HCT116 (cell line): ENCODE measurements around the gene RNH1. TPM values are rescaled to one million over a fixed set of nuclear protein-coding genes. Genes with fewer than 3 reads are reported as not detected.

Experiments used
- ATAC-seq: fragments of 200-7000 bp; cut with Tn5 transposase; 2 replicates; pipeline ENCODE4 v1.9.1; 2020; ENCODE audit warnings: mild to moderate bottlenecking, moderate library complexity
- BruUV-seq: library from RNA; stranded (reverse); fragments of 400-500 nt; replicated peaks from 2 replicates; lab custom pipeline; 2021; lab: Mats Ljungman, UMichigan
- CTCF ChIA-PET: fragments of 300-600 bp; sonication (Branson Sonifier 250); formaldehyde crosslinking; loops from one replicate; lab custom pipeline; 2021; ENCODE audit warnings: antibody characterized with exemption; lab: Charles Lee
- POLR2A ChIA-PET: fragments of 300-600, 350-600 bp; sonication (Branson Sonifier 250); formaldehyde crosslinking; loops from one replicate; lab custom pipeline; 2021; ENCODE audit warnings: antibody characterized with exemption; lab: Charles Lee
- RAD21 ChIA-PET, 2 experiments: fragments of 300-600 bp; sonication (Branson Sonifier 250); formaldehyde crosslinking; loops; one replicate each; lab custom pipeline; 2023; ENCODE audit warnings: low total read pairs in 2 of 2; ENCODE audit not compliant: uncharacterized antibody in 2 of 2, unreplicated experiment in 2 of 2, low non-redundant PET in 1 of 2; lab: Charles Lee
- DNase-seq: peaks from one replicate; pipeline ENCODE4 v3.0.0-alpha.2; 2010; ENCODE audit warnings: low read depth, low spot score
- H2AFZ ChIP-seq: fragments of 200-600 bp; shearing (Covaris generic), sonication (generic); 2 replicates; pipeline ENCODE4 v1.6.1; 2017; ENCODE audit warnings: low read depth, mixed run types, mixed read lengths, antibody characterized with exemption, low read length; ENCODE audit not compliant: poor library complexity, severe bottlenecking
- H3K27ac ChIP-seq: 2 replicates; pipeline ENCODE4 v1.5.1; 2012; ENCODE audit warnings: low read depth, low read length
- H3K27me3 ChIP-seq: fragments of 200-600 bp; sonication (generic); 2 replicates; pipeline ENCODE4 v1.6.1; 2016; ENCODE audit warnings: mixed run types, low read length, mixed read lengths; ENCODE audit not compliant: insufficient read depth
- H3K36me3 ChIP-seq, 2 experiments: fragments of 200-500 bp in 1 of 2; fragments of 200-600 bp in 1 of 2; sonication (Bioruptor generic) in 1 of 2; sonication (generic) in 1 of 2; 2 replicates each; pipeline versions ENCODE4 v1.5.1 to v1.6.1; 2014 to 2016; ENCODE audit warnings: low read length in 2 of 2, inconsistent platforms in 1 of 2, mixed read lengths in 1 of 2, mixed run types in 1 of 2; ENCODE audit not compliant: insufficient read depth in 2 of 2, control insufficient read depth in 1 of 2
- H3K4me1 ChIP-seq, 2 experiments: fragments of 200-600 bp in 1 of 2; sonication (generic) in 1 of 2; 2 replicates each; pipeline versions ENCODE4 v1.5.1 to v1.6.1; 2012 to 2017; ENCODE audit warnings: low read length in 2 of 2, inconsistent platforms in 1 of 2, mild to moderate bottlenecking in 1 of 2, mixed read lengths in 1 of 2, mixed run types in 1 of 2, moderate library complexity in 1 of 2; ENCODE audit not compliant: insufficient read depth in 2 of 2, control insufficient read depth in 1 of 2
- H3K4me2 ChIP-seq: fragments of 200-600 bp; sonication (generic); 2 replicates; pipeline ENCODE4 v1.6.1; 2017; ENCODE audit warnings: mixed run types, low read length, mixed read lengths
- H3K4me3 ChIP-seq, 2 experiments: fragments of 200-600 bp in 1 of 2; sonication (generic) in 1 of 2; replicated peaks in 1 of 2; 2 replicates each; pipeline ENCODE4 v1.5.1; 2011 to 2016; ENCODE audit warnings: low read length in 2 of 2, control low read depth in 1 of 2, low read depth in 1 of 2, mild to moderate bottlenecking in 1 of 2, mixed read lengths in 1 of 2, mixed run types in 1 of 2
- H3K79me2 ChIP-seq: fragments of 200-600 bp; sonication (generic); 2 replicates; pipeline ENCODE4 v1.6.1; 2017; ENCODE audit warnings: mild to moderate bottlenecking, mixed run types, low read length, moderate library complexity, mixed read lengths; ENCODE audit not compliant: insufficient read depth
- H3K9ac ChIP-seq: fragments of 200-600 bp; sonication (generic); 2 replicates; pipeline ENCODE4 v1.6.1; 2016; ENCODE audit warnings: low read length, mixed read lengths
- H3K9me2 ChIP-seq: fragments of 200-600 bp; sonication (generic), shearing (Covaris generic); 2 replicates; pipeline ENCODE4 v1.6.1; 2017; ENCODE audit warnings: mixed run types, mild to moderate bottlenecking, moderate library complexity; ENCODE audit not compliant: insufficient read depth
- H3K9me3 ChIP-seq, 2 experiments: fragments of 200-500 bp in 1 of 2; fragments of 200-600 bp in 1 of 2; sonication (Bioruptor generic) in 1 of 2; sonication (generic) in 1 of 2; 2 replicates each; pipeline ENCODE4 v1.6.1; 2014 to 2017; ENCODE audit warnings: low read length in 2 of 2, mixed read lengths in 2 of 2, inconsistent platforms in 1 of 2, low read depth in 1 of 2, mild to moderate bottlenecking in 1 of 2, mixed run types in 1 of 2, moderate library complexity in 1 of 2; ENCODE audit not compliant: control insufficient read depth in 1 of 2, insufficient read depth in 1 of 2
- H4K20me1 ChIP-seq: fragments of 200-600 bp; sonication (generic), shearing (Covaris generic); 2 replicates; pipeline ENCODE4 v1.6.1; 2017; ENCODE audit warnings: mixed run types, mild to moderate bottlenecking, moderate library complexity; ENCODE audit not compliant: insufficient read depth
- CEBPB ChIP-seq: IDR thresholded peaks from 2 replicates; pipeline ENCODE4 v1.6.1; 2012; ENCODE audit warnings: low read depth
- CTCF ChIP-seq, 3 experiments: fragments of 200-600 bp in 1 of 3; sonication (generic) in 1 of 3; IDR thresholded peaks in 2 of 3; conservative IDR thresholded peaks in 1 of 3; 2 replicates each; pipeline ENCODE4 v1.5.1; 2012 to 2017; ENCODE audit warnings: low read depth in 2 of 3, low read length in 2 of 3, antibody characterized with exemption in 1 of 3, borderline replicate concordance in 1 of 3, control low read depth in 1 of 3, mild to moderate bottlenecking in 1 of 3, mixed read lengths in 1 of 3, mixed run types in 1 of 3, moderate library complexity in 1 of 3; ENCODE audit not compliant: insufficient read depth in 1 of 3
- EGR1 ChIP-seq: IDR thresholded peaks from 2 replicates; pipeline ENCODE4 v1.6.1; 2012; ENCODE audit warnings: low read depth
- ELF1 ChIP-seq: IDR thresholded peaks from 2 replicates; pipeline ENCODE4 v1.6.1; 2012; ENCODE audit warnings: low read depth, borderline replicate concordance
- EZH2phosphoT487 ChIP-seq: fragments of 200-600 bp; IDR thresholded peaks from 2 replicates; pipeline ENCODE4 v1.6.1; 2018; ENCODE audit warnings: antibody characterized with exemption, borderline replicate concordance
- FOSL1 ChIP-seq: IDR thresholded peaks from 2 replicates; pipeline ENCODE4 v1.6.1; 2012; ENCODE audit warnings: low read depth
- MAX ChIP-seq: IDR thresholded peaks from 2 replicates; pipeline ENCODE4 v1.6.1; 2012
- POLR2A ChIP-seq: IDR thresholded peaks from 2 replicates; pipeline ENCODE4 v1.7.0; 2011; ENCODE audit warnings: borderline replicate concordance; ENCODE audit not compliant: insufficient read depth, insufficient read length; ENCODE audit errors: extremely low read depth
- RAD21 ChIP-seq: IDR thresholded peaks from 2 replicates; pipeline ENCODE4 v1.6.1; 2012; ENCODE audit warnings: low read depth, mild to moderate bottlenecking
- SIN3A ChIP-seq: IDR thresholded peaks from 2 replicates; pipeline ENCODE4 v1.6.1; 2012; ENCODE audit warnings: low read depth
- SP1 ChIP-seq: IDR thresholded peaks from 2 replicates; pipeline ENCODE4 v1.6.1; 2012; ENCODE audit warnings: low read depth
- YY1 ChIP-seq: IDR thresholded peaks from 2 replicates; pipeline ENCODE4 v1.6.1; 2011; ENCODE audit warnings: low read length, low read depth, moderate library complexity, mild to moderate bottlenecking; ENCODE audit not compliant: insufficient replicate concordance; ENCODE audit errors: extremely low read depth
- ZFX ChIP-seq: fragments of 450-650 bp; IDR thresholded peaks from 2 replicates; pipeline ENCODE4 v1.6.1; 2017
- intact Hi-C: fragments of 100-400 bp; cut with micrococcal nuclease; formaldehyde crosslinking; loops from 2 replicates; pipeline ENCODE4 v1.10.0; 2022
- total RNA-seq: library from RNA; stranded (reverse); gene quantifications from one replicate; pipeline ENCODE4 v1.2.1, GENCODE V29; 2021; ENCODE audit not compliant: unreplicated experiment

RNH1 gene
- total RNA-seq, 1 experiment from 2014 or later = 120 TPM

- Histone ChIP-seq H3K4me3 (no peak overlapping the region), H3K9me3 (no peaks in the 10 kb centered on the region), H2AFZ (no peak overlapping the region), H3K9me2 (no peaks in the 10 kb centered on the region), H3K4me2 (no peak overlapping the region), H3K79me2 (peaks cover 56% of the 10 kb centered on the region; the same call in 1 of the 2 replicates), H3K36me3 (no peaks in the 10 kb centered on the region; a peak in 1 of 4 replicates), H3K4me1 (no peaks in the 10 kb centered on the region), H4K20me1 (no peaks in the 10 kb centered on the region; the same call in 1 of the 2 replicates), H3K27me3 (no peaks in the 10 kb centered on the region), H3K9ac (no peak overlapping the region), H3K27ac (no peak overlapping the region)
- ChIA-PET POLR2A (no interaction called here), CTCF (no interaction called here), RAD21 (no interaction called here)
- no TSS peak for BruUV-seq
- 0 out of 2 replicates have a peak, but pooled peaks have one; percentile 32 for ATAC-seq
- DNase-seq = no peak
- TF ChIP-seq ELF1 (no peak), SIN3A (no peak), EZH2phosphoT487 (no peak), SP1 (no peak)
- intact Hi-C loops = no loop called here
Observed at GRCh38 chr11:472272-472671, 34.8 kb downstream of the RNH1 start.

- Histone ChIP-seq H3K27ac (no peak overlapping the region), H3K36me3 (no peaks in the 10 kb centered on the region; a peak in 1 of 4 replicates), H3K9me3 (no peaks in the 10 kb centered on the region), H3K9me2 (no peaks in the 10 kb centered on the region), H3K4me2 (no peak overlapping the region), H4K20me1 (no peaks in the 10 kb centered on the region; the same call in 1 of the 2 replicates), H3K27me3 (no peaks in the 10 kb centered on the region), H3K4me1 (no peaks in the 10 kb centered on the region), H3K4me3 (no peak overlapping the region), H2AFZ (no peak overlapping the region), H3K79me2 (peaks cover 49% of the 10 kb centered on the region; the same call in 1 of the 2 replicates), H3K9ac (no peak overlapping the region)
- no peak for ATAC-seq
- ChIA-PET RAD21 (no interaction called here), POLR2A (no interaction called here), CTCF (no interaction called here)
- intact Hi-C loops = no loop called here
- no peak for TF ChIP-seq ZFX
- TF ChIP-seq SIN3A = no peak
- TF ChIP-seq POLR2A = no peak
- TF ChIP-seq ELF1 = no peak
- no peak for TF ChIP-seq YY1
- no peak for TF ChIP-seq EZH2phosphoT487
- TF ChIP-seq RAD21 = no peak
- no peak for TF ChIP-seq MAX
- no peak for TF ChIP-seq CEBPB
- no peak for TF ChIP-seq FOSL1
- no peak for TF ChIP-seq EGR1
- no peak for TF ChIP-seq CTCF (IDR thresholded peaks at IDR 0.05 in 2 of 3, conservative IDR thresholded peaks at IDR 0.05 in 1 of 3; ENCODE audit: borderline replicate concordance in 1 of 3, insufficient read depth in 1 of 3, low read depth in 2 of 3, low read length in 2 of 3)
- no TSS peak for BruUV-seq
- DNase-seq = no peak
Observed at GRCh38 chr11:471468-472145, 35.4 kb downstream of the RNH1 start.
